HG03439 (cell line): ENCODE data around the gene KCP.

Experiments
- ATAC-seq: cut with Tn5 transposase; IDR thresholded peaks from one replicate; pipeline ENCODE4 v1.9.1; 2021; ENCODE audit warnings: mild to moderate bottlenecking, moderate library complexity; ENCODE audit not compliant: unreplicated experiment

Gene KCP

DNA sequence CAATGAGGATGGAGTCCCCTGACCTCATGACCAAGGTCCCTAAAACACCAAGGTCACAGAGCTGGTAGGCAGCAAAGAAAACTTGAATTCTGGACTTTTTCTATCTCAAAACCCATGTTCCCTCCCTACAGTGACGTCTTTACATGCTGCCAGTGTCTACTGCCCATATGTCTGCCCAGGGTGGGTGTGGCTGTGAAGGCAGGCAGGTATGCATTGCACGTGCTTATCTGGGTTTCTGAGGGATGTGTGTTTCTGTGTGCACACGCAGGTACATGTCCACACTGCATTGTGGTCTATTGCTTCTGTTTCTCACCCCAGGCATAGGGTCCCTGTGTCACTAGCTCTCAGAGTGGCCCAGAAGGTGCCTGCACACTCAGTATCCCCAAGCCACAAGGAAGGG is 34.4 kb downstream of the KCP start:
- no peak for ATAC-seq

DNA sequence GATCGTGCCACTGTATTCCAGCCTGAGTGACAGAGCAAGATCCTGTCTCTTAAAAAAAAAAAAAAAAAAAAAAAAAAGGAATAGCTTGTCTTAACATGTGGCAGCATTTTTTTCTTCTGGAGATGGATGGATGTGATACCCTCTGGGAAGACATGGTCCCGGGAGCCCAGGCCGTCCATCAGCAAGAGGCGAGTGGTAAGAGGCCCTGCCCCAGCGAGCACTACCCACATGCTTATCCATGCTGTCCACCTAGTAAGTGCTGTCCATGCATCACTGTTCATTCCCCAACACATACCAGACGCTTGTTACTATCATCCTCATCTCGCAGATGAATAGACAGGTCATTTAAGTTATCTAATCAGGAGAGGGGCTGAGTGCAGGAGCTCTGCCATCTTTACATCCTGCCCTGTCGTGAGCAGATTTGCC is 35.0 kb downstream of the KCP start:
- no peak for ATAC-seq

DNA sequence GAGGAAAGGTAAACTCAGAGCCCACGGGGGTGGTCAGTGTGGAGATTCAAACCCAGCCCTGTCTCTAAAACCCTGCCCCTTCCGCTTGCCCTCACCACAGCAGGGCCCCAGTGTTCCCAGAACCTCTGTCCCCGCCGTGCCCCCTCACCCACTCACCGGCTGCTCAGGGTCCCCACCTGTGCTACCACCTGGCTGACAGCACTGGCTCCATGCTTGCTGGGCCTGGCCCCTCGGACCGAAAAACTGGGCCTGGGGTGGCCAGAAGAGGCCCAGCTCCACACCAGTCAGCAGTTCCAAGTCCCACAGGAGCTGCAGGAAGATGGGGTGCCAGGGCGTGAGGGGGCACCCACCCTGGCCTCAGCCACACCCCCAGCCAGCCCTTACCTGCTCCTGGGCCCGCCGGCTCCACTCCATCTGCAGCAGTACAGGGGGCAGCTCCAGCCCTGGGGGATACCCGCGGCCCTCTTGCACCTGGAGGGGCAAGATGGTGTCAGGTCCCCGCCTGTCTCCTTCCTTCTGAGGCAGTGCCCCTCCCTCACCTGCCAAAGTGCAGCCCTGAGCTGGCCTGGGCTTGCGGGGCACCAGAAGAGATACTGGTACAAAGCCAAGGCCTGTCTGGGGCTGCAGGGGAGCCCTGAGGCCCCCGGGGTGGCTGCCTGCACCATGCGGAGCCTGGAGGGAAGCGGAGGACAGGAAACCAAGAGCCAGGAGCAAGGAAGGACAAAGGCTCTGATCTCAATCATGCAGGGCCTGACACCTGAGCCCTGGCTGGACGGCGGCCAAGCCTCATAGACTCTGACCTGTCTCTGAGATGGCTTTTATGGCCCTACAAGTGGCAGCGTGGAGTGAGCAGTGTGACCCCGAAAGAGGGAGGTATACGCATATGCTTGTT is 36.1 kb downstream of the KCP start:
- no peak for ATAC-seq

- ATAC-seq: no peak
Observed at GRCh38 chr7:128873234-128873633, 37.3 kb downstream of the KCP start.

GRCh38 chr7:128872394-128872824 is 38.1 kb downstream of the KCP start:
- ATAC-seq: no peak

DNA sequence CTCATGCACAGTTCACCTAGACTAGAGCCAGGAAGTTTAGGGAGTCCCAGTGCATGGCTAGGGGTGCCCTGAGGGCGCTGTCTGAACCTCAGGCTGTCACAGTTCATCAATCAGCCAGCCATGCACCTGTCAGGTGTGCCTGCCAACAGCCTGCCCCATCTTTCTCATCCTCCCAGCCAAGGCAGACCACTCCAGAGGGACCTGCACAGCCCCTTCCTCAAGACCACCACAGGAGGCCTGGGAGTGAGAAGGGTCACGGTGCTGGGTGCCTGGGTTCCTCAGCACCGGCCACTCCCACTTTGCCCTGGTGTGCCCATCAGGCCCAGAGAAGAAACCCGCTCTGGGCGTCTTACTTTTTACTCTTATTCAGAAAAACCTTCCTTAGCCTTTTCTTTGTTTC is 39.5 kb downstream of the KCP start:
- ATAC-seq: no peak

- no peak for ATAC-seq
Observed at GRCh38 chr7:128869944-128870285, 40.6 kb downstream of the KCP start.

GRCh38 chr7:128869138-128869943 is 41.2 kb downstream of the KCP start:
- no peak for ATAC-seq

DNA sequence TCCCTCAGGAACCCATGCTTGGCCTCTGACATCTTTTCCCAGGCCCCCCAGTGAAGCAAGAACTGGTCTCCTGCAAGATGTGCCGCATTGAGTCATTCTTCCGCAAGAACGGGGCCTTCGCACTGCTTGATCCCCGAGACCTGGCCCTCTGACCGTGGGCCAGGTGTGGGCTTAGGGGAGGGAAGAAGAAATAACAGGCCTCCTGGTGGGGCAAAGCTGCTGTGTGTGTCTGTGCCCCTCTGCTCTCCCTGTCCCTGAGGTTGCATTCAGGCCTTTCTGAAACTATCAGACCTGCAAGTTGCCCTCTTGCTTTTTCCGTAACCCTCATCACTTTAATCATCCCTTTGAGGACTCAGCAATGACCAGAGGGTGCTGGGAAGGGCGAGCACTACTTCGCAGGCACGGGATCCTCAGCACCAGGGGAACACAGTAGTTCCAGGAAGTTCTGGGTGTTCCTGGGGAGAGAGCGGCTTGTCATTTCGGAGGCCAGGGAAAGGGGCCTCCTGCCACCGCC is 41.8 kb downstream of the KCP start:
- ATAC-seq: no peak

DNA sequence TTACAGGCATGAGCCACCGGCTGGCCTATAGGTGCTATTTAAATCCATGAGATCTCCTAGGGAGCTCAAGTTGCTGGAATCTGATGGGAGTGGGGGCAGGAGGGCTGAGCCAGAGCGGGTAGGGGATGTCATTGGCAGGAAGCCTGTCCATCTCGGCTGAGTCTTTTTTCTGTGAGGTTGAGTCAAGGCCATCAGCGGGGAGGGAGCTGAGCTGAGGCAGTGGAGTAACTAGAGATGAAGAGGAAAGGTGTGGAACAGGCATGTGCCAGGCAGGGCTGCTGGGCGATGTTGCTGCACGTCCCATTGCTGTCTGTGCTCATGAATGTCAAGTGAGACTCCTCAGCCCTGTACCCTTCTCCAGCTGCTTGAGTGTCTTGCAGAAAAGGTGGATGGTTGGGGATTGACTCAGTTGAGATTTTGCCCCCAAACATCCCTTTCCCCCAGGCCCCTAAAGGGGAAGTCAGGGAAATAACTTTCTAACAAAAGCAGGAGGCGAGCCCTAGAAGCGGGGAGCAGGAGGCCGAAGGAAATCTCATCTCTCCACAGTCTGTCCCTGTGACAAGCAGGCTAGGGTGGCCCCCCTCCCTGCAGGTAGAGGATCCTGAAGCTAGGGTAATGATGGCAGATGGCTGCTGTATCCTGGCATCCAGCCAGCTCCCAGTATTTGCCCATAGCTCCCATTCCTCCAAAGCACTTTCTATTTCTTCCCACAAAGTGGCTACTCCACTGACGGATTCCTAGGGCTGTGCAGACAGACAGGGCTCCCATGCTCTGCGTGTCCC is 42.5 kb downstream of the KCP start:
- ATAC-seq: no peak

DNA sequence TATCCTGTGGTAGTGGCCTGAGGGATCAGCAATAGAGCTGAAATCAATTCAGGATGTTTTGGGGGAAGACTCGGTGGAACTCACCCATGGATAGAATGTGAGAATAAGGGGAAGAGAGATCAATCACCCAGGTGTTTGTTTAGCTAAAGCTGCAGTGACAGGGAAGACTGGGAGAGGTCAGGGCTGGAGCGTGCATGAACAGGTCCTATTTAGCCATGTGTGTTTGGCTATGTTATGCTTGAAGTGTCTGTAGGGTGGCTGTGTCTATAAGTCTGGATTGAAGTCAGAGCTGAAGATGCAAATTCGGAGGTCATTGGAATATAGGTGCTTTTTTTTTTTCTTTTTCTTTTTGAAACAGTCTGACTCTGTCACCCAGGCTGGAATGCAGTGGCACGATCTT is 43.3 kb downstream of the KCP start:
- ATAC-seq: no peak

- ATAC-seq: no peak
Observed at GRCh38 chr7:128865996-128866877, 44.3 kb downstream of the KCP start.

DNA sequence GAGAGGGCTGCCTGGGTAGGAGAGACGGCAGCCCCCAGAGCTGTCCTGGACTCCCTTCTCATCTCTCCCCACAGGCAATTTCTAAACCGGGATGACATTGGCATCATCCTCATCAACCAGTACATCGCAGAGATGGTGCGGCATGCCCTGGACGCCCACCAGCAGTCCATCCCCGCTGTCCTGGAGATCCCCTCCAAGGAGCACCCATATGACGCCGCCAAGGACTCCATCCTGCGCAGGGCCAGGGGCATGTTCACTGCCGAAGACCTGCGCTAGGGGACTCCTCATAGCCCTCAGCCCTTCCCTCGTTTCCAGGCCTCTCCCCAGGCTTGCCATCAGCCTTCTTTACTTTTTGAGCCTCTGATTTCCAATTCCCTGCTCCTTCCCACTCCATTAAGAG is 45.2 kb downstream of the KCP start:
- ATAC-seq: no peak

GRCh38 chr7:128863433-128863989 is 47.0 kb downstream of the KCP start:
- ATAC-seq: peak; percentile 27

DNA sequence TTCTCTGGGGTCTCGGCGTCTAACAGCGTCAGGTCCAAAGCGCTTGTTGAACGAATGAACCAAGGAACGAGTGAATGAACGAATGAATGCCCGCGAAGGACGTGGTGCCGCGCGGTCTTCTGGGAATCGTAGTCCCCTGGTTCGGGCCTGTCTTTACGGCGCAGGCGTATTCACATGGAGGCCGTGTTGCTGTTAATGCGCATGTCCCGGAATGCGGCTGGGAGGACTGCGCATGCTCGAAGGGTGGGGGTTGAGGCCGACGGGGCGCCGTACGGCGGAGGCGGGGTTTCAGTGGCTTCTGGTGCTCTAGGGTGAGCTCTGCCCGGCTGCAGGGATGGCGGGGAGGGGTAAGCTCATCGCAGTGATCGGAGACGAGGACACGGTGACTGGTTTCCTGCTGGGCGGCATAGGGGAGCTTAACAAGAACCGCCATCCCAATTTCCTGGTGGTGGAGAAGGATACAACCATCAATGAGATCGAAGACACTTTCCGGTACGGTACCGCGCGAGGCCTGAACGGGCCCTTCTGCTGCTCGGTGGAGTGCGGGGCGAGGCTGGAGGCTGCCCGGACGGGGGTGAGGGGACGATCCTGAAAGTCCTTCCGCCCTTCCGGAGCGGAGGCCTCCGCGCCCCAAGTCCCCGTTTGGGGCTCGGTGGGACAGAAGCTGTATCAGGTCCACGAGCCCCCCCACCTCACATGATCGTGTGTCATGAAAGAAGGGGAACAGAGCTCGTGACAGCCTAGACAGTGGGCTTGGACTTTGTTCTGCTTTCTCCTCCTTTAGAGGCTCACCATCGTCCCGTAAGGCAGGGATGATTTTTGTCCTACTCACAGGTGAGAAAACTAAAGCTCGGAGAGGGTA is 47.7 kb downstream of the KCP start, which contains the start of gene ATP6V1F:
ATP6V1F (plus strand) TSS at position 286 of the 862 bp plus-strand sequence; CDS start at position 335, 49 bp downstream.
- peak; percentile 83 for ATAC-seq

GRCh38 chr7:128861957-128862570 is 48.4 kb downstream of the KCP start:
- ATAC-seq: no peak

GRCh38 chr7:128860158-128861073 is 50.1 kb downstream of the KCP start:
- no peak for ATAC-seq
